22Rv1 (cell line): ENCODE measurements around the gene ERP44.

Experiments
- CTCF ChIP-seq: fragments of 450-650 bp; IDR thresholded peaks from 2 replicates; pipeline ENCODE4 v1.5.1; 2017; ENCODE audit warnings: mild to moderate bottlenecking
- ZFX ChIP-seq: fragments of 450-650 bp; IDR thresholded peaks from 2 replicates; pipeline ENCODE4 v1.6.1; 2017; ENCODE audit warnings: antibody characterized with exemption, borderline replicate concordance

DNA sequence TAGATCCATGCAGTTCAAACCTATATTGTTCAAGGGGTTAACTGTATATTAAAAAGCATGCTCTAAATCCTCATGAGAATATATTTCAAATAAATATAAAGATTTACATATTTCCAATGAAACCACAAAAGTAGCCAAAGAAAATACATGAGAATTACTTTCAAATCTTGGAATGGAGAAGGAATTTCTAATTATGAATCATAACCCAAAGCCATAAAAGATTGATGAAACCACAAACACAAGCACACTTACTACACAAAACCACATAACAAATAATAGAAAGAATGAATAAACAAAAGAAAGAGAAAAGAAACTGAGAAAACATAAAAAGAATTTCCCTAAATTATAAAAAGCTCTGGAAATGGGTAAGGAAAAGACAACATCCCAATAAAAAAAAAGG is 16.0 kb downstream of the ERP44 start:
- no peak for TF ChIP-seq CTCF
- no peak for TF ChIP-seq ZFX
